ENCODE results near the gene DBF4B. TPM values are rescaled to one million over a fixed set of nuclear protein-coding genes. Genes with fewer than 3 reads are reported as not detected.

The DBF4B gene
- total and polyA plus RNA-seq, 2 of the 13 experiments (the other 11 are each of a cell fraction or from before 2014, with no cell fraction given): 11.7 to 13.2 TPM

DNA sequence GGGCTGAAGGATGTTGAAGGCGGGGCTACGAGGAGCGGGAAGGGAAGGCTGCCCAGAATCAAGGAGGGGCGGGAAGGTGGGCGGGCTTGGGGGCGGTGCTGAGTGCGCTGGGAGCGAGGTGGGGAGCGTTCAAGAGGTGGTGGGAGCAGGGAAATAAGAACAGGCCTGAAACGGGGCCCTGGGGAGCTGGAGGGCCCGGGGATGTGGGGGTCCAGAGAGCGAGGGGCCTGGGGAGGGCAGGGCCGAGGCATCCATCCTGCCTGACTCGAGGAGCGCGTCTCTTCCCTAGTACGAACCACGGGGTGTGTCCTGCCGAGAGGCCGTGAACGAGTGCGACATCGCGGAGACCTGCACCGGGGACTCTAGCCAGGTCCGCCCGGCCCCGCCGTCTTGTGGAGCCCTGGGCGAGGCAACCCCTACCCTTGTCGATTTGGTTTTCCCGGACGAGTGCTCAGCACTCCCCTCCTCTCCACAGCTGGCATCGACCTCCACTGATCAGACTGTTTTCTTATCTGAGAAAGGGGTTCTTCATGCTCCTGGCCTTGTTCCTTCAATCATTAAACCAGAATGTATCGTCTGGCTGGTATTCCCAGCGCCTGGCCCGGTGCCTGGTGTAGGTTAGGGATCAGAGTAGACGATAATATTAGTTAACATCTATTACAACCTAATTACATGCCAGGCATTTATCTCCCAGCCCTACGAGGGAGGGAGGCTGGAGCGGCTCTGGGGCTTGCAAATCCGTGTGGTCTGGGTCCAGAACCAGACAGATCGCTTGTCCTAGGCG is 67.6 kb downstream of the DBF4B start (continued):
- no peak for TF ChIP-seq E2F2 (CRISPR knock-in tag; IDR thresholded peaks at IDR 0.05; ENCODE audit: borderline replicate concordance)
- no peak for TF ChIP-seq NONO (IDR thresholded peaks at IDR 0.05)
- no peak for TF ChIP-seq NONO (CRISPR knock-in tag; conservative IDR thresholded peaks at IDR 0.05)
- no peak for TF ChIP-seq CCAR2 (optimal IDR thresholded peaks at IDR 0.05; ENCODE audit: low read depth, low read length)
- TF ChIP-seq MYNN (CRISPR knock-in tag; IDR thresholded peaks at IDR 0.05; ENCODE audit: low read depth): no peak
- TF ChIP-seq ZBTB38 (CRISPR knock-in tag; IDR thresholded peaks at IDR 0.05): no peak
- no peak for TF ChIP-seq EEA1 (CRISPR knock-in tag; IDR thresholded peaks at IDR 0.05; ENCODE audit: borderline replicate concordance)
- no peak for TF ChIP-seq ZMAT3 (CRISPR knock-in tag; conservative IDR thresholded peaks at IDR 0.05)
- TF ChIP-seq, protein P1, sequence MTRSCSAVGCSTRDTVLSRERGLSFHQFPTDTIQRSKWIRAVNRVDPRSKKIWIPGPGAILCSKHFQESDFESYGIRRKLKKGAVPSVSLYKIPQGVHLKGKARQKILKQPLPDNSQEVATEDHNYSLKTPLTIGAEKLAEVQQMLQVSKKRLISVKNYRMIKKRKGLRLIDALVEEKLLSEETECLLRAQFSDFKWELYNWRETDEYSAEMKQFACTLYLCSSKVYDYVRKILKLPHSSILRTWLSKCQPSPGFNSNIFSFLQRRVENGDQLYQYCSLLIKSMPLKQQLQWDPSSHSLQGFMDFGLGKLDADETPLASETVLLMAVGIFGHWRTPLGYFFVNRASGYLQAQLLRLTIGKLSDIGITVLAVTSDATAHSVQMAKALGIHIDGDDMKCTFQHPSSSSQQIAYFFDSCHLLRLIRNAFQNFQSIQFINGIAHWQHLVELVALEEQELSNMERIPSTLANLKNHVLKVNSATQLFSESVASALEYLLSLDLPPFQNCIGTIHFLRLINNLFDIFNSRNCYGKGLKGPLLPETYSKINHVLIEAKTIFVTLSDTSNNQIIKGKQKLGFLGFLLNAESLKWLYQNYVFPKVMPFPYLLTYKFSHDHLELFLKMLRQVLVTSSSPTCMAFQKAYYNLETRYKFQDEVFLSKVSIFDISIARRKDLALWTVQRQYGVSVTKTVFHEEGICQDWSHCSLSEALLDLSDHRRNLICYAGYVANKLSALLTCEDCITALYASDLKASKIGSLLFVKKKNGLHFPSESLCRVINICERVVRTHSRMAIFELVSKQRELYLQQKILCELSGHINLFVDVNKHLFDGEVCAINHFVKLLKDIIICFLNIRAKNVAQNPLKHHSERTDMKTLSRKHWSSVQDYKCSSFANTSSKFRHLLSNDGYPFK (CRISPR knock-in tag; IDR thresholded peaks at IDR 0.05; ENCODE audit: borderline replicate concordance): no peak
- TF ChIP-seq, protein P2, sequence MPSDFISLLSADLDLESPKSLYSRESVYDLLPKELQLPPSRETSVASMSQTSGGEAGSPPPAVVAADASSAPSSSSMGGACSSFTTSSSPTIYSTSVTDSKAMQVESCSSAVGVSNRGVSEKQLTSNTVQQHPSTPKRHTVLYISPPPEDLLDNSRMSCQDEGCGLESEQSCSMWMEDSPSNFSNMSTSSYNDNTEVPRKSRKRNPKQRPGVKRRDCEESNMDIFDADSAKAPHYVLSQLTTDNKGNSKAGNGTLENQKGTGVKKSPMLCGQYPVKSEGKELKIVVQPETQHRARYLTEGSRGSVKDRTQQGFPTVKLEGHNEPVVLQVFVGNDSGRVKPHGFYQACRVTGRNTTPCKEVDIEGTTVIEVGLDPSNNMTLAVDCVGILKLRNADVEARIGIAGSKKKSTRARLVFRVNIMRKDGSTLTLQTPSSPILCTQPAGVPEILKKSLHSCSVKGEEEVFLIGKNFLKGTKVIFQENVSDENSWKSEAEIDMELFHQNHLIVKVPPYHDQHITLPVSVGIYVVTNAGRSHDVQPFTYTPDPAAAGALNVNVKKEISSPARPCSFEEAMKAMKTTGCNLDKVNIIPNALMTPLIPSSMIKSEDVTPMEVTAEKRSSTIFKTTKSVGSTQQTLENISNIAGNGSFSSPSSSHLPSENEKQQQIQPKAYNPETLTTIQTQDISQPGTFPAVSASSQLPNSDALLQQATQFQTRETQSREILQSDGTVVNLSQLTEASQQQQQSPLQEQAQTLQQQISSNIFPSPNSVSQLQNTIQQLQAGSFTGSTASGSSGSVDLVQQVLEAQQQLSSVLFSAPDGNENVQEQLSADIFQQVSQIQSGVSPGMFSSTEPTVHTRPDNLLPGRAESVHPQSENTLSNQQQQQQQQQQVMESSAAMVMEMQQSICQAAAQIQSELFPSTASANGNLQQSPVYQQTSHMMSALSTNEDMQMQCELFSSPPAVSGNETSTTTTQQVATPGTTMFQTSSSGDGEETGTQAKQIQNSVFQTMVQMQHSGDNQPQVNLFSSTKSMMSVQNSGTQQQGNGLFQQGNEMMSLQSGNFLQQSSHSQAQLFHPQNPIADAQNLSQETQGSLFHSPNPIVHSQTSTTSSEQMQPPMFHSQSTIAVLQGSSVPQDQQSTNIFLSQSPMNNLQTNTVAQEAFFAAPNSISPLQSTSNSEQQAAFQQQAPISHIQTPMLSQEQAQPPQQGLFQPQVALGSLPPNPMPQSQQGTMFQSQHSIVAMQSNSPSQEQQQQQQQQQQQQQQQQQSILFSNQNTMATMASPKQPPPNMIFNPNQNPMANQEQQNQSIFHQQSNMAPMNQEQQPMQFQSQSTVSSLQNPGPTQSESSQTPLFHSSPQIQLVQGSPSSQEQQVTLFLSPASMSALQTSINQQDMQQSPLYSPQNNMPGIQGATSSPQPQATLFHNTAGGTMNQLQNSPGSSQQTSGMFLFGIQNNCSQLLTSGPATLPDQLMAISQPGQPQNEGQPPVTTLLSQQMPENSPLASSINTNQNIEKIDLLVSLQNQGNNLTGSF (CRISPR knock-in tag; IDR thresholded peaks at IDR 0.05): no peak
- no peak for TF ChIP-seq ZNF841 (CRISPR knock-in tag; IDR thresholded peaks at IDR 0.05; ENCODE audit: borderline replicate concordance)
- TF ChIP-seq ZNF260 (CRISPR knock-in tag; IDR thresholded peaks at IDR 0.05; ENCODE audit: borderline replicate concordance, low read depth): no peak
- peak; percentile 30; the same call in 1 of the 2 replicates for TF ChIP-seq KDM1A (CRISPR knock-in tag; IDR thresholded peaks at IDR 0.05)
- TF ChIP-seq ZNF569 (CRISPR knock-in tag; IDR thresholded peaks at IDR 0.05; ENCODE audit: borderline replicate concordance): no peak
- TF ChIP-seq ZNF10 (CRISPR knock-in tag; IDR thresholded peaks at IDR 0.05; ENCODE audit: borderline replicate concordance, low read depth): no peak
- TF ChIP-seq, protein P3, sequence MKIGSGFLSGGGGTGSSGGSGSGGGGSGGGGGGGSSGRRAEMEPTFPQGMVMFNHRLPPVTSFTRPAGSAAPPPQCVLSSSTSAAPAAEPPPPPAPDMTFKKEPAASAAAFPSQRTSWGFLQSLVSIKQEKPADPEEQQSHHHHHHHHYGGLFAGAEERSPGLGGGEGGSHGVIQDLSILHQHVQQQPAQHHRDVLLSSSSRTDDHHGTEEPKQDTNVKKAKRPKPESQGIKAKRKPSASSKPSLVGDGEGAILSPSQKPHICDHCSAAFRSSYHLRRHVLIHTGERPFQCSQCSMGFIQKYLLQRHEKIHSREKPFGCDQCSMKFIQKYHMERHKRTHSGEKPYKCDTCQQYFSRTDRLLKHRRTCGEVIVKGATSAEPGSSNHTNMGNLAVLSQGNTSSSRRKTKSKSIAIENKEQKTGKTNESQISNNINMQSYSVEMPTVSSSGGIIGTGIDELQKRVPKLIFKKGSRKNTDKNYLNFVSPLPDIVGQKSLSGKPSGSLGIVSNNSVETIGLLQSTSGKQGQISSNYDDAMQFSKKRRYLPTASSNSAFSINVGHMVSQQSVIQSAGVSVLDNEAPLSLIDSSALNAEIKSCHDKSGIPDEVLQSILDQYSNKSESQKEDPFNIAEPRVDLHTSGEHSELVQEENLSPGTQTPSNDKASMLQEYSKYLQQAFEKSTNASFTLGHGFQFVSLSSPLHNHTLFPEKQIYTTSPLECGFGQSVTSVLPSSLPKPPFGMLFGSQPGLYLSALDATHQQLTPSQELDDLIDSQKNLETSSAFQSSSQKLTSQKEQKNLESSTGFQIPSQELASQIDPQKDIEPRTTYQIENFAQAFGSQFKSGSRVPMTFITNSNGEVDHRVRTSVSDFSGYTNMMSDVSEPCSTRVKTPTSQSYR (CRISPR knock-in tag; IDR thresholded peaks at IDR 0.05; ENCODE audit: borderline replicate concordance): no peak

All from HepG2 (cell line).